CD4-positive, CD25-positive, alpha-beta regulatory T cell (primary cell): ENCODE measurements around the gene IFT88. TPM values are rescaled to one million over a fixed set of nuclear protein-coding genes. Genes with fewer than 3 reads are reported as not detected.

Experiments used
- ATAC-seq, 2 donors: fragments of 150-1000 bp; cut with Tn5 transposase; one replicate each; pipeline ENCODE4 v1.10.0; 2021; ENCODE audit warnings: low read depth in 2 of 2, moderate number of reproducible peaks in 2 of 2, moderate library complexity in 1 of 2
- DNase-seq, 3 donors: peaks; one replicate each; pipeline versions ENCODE4 v3.0.0 to v3.0.0-alpha.2; 2012 to 2022; ENCODE audit warnings: mixed read lengths in 1 of 3
- H3K27ac ChIP-seq: one replicate; pipeline ENCODE4 v1.7.0; 2013; ENCODE audit warnings: mild to moderate bottlenecking, low read length; ENCODE audit not compliant: insufficient read depth, poor library complexity, severe bottlenecking
- H3K27me3 ChIP-seq: one replicate; pipeline ENCODE4 v1.7.0; 2013; ENCODE audit warnings: low read length; ENCODE audit not compliant: control insufficient read depth, insufficient read depth
- H3K36me3 ChIP-seq: one replicate; pipeline ENCODE4 v1.7.0; 2013; ENCODE audit warnings: mild to moderate bottlenecking, low read length, moderate library complexity; ENCODE audit not compliant: control insufficient read depth, insufficient read depth
- H3K4me1 ChIP-seq: 2 replicates; pipeline ENCODE4 v1.7.0; 2013; ENCODE audit warnings: mild to moderate bottlenecking, low read length; ENCODE audit not compliant: insufficient read depth, control insufficient read depth, poor library complexity, severe bottlenecking
- H3K4me3 ChIP-seq: one replicate; pipeline ENCODE4 v1.7.0; 2013; ENCODE audit warnings: low read depth, mild to moderate bottlenecking, low read length, moderate library complexity
- H3K9me3 ChIP-seq, 2 experiments: 1 replicate in 1 of 2; 2 replicates in 1 of 2; pipeline ENCODE4 v1.7.0; 2013; ENCODE audit warnings: low read length in 2 of 2, mild to moderate bottlenecking in 1 of 2, moderate library complexity in 1 of 2; ENCODE audit not compliant: control insufficient read depth in 2 of 2
- H3K27ac Mint-ChIP-seq, 3 donors: one replicate each; pipeline ENCODE4 v1.8.0; 2020 to 2022; ENCODE audit warnings: mild to moderate bottlenecking in 3 of 3, mixed read lengths in 3 of 3, moderate library complexity in 2 of 3
- H3K27me3 Mint-ChIP-seq: one replicate; pipeline ENCODE4 v1.8.0; 2022; ENCODE audit warnings: mild to moderate bottlenecking, mixed read lengths
- H3K36me3 Mint-ChIP-seq: one replicate; pipeline ENCODE4 v1.8.0; 2020; ENCODE audit warnings: mixed read lengths
- H3K4me1 Mint-ChIP-seq, 4 donors: one replicate each; pipeline ENCODE4 v1.8.0; 2020 to 2022; ENCODE audit warnings: mixed read lengths in 4 of 4, mild to moderate bottlenecking in 1 of 4
- H3K4me3 Mint-ChIP-seq, 4 donors: one replicate each; pipeline ENCODE4 v1.8.0; 2020 to 2022; ENCODE audit warnings: mild to moderate bottlenecking in 4 of 4, mixed read lengths in 4 of 4, moderate library complexity in 3 of 4
- H3K9me3 Mint-ChIP-seq, 7 donors: one replicate each; pipeline ENCODE4 v1.8.0; 2020 to 2022; ENCODE audit warnings: mixed read lengths in 7 of 7, mild to moderate bottlenecking in 3 of 7, moderate library complexity in 2 of 7
- polyA plus RNA-seq, 4 donors: library from polyadenylated mRNA; unstranded; fragments of 300-500 nt; fragmentation: Illumina TruSeq; gene quantifications; one replicate each; pipeline ENCODE4 v1.2.3, GENCODE V29; 2021
- total RNA-seq: library from RNA; stranded (reverse); gene quantifications from one replicate; pipeline ENCODE4 v1.2.3, GENCODE V29; 2022

The IFT88 gene
- total and polyA plus RNA-seq, 5 donors from 2014 or later: 3.7 to 8.0 (median 5.9) TPM

DNA sequence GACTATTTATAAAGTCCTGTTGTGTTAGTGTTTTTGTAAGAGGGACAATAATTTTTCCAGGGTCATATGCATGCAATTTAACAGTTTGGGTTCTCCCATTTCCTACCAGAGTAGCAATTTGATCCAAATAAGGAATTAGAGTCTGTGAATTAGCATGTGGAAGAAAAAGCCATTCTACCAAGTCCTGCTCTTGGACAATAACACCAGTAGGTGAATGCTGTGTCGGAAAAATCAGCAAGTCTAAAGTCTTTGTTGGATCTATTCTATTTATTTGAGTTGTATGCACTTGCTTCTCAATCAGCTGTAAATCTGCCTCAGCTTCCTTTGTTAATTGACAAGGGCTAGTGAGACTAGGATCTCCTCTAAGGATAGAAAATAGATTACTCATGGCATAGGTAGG is 115.1 kb downstream of the IFT88 start:
- Mint-ChIP-seq H3K9me3 (no peaks in the 10 kb centered on the region), H3K4me3 (no peak overlapping the region), H3K36me3 (peaks cover 14% of the 10 kb centered on the region)

DNA sequence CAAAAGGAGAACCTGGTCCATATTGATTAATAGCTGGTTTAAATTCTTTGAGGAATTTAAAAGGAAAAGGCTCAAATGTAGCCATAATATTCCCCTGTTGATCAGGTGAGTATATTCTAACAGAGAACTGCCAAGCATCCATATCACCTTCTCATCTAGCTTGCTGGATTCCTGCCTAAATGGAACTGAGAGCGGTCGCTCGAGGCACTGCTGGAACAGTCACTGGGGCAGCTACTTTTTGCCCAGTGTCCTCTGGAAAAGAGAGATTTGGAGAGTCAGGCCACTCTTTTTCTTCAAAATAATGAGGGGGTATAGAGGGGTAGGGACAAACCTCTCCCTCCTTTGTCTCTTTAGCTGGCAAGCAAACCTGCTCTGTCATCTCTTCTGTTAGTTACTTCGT is 117.1 kb downstream of the IFT88 start:
- H3K36me3 Mint-ChIP-seq: peaks cover 18% of the 10 kb centered on the region

More for the DNA sequence above, 115.1 kb downstream of the IFT88 start:
- ATAC-seq (no peak), DNase-seq (no peak)
- no peak overlapping the region for H3K27ac Mint-ChIP-seq
- H3K4me1 Mint-ChIP-seq: no peaks in the 10 kb centered on the region
- Histone ChIP-seq H3K27ac (no peak overlapping the region), H3K36me3 (no peaks in the 10 kb centered on the region), H3K4me3 (no peak overlapping the region), H3K4me1 (no peaks in the 10 kb centered on the region), H3K9me3 (no peaks in the 10 kb centered on the region), H3K27me3 (no peaks in the 10 kb centered on the region)
- no peaks in the 10 kb centered on the region for H3K27me3 Mint-ChIP-seq

DNA sequence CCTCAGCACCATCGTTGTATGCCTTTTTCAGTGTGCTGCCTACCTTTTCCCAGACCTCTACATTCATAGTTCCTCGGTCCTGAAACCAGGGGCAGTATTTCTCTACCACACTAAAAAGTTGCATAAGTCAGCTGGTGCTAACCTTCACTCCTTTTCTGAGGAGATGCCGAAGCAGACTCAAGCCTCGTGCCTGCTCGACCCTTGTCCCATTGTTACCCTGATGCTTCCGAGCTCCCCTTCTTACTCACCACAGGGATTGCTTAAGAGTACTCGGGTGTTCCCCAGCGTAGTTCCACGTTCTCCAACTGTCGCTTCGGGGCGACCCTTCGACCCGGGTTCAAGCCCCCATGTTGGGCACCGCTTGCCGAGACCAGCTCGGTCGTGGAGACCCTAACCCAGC is 117.6 kb downstream of the IFT88 start:
- Mint-ChIP-seq H3K27me3 (no peaks in the 10 kb centered on the region), H3K4me3 (no peak overlapping the region), H3K36me3 (peaks cover 18% of the 10 kb centered on the region), H3K27ac (no peak overlapping the region), H3K4me1 (no peaks in the 10 kb centered on the region), H3K9me3 (no peaks in the 10 kb centered on the region)
- Histone ChIP-seq H3K27ac (no peak overlapping the region), H3K36me3 (no peaks in the 10 kb centered on the region), H3K27me3 (no peaks in the 10 kb centered on the region), H3K4me1 (no peaks in the 10 kb centered on the region), H3K4me3 (no peak overlapping the region), H3K9me3 (no peaks in the 10 kb centered on the region)
- ATAC-seq (no peak), DNase-seq (no peak)

More for the DNA sequence above, 117.1 kb downstream of the IFT88 start:
- Histone ChIP-seq H3K27me3 (no peaks in the 10 kb centered on the region), H3K4me1 (no peaks in the 10 kb centered on the region), H3K4me3 (no peak overlapping the region), H3K9me3 (no peaks in the 10 kb centered on the region), H3K36me3 (no peaks in the 10 kb centered on the region), H3K27ac (no peak overlapping the region)
- Mint-ChIP-seq H3K9me3 (no peaks in the 10 kb centered on the region), H3K4me3 (no peak overlapping the region), H3K27me3 (no peaks in the 10 kb centered on the region), H3K4me1 (no peaks in the 10 kb centered on the region), H3K27ac (no peak overlapping the region)
- no peak for ATAC-seq
- DNase-seq: no peak

DNA sequence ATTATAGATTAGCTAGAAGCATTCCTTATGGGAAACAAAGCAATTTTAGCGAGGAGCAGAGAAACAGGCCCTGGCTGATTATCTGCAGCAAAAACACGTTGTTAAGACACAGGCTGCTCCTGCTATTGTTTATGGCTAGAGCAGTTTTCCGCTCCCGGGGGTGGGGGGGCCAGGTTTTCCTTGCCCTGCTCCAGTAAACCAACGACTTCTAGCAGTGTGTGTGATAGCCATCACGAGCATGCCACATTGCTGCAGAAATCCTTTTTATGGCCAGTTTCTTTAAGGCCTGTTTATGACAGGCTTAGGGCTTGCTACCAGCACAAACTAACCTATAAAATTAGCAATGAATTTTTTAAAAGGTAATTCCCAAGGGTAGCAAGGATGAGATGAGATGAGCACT is 118.1 kb downstream of the IFT88 start:
- H3K4me1 Mint-ChIP-seq: no peaks in the 10 kb centered on the region
- no peaks in the 10 kb centered on the region for H3K4me1 ChIP-seq
- no peaks in the 10 kb centered on the region for H3K9me3 ChIP-seq
- no peak overlapping the region for H3K4me3 ChIP-seq
- no peaks in the 10 kb centered on the region for H3K9me3 Mint-ChIP-seq
- no peaks in the 10 kb centered on the region for H3K27me3 ChIP-seq
- ATAC-seq (no peak), DNase-seq (no peak)
- H3K4me3 Mint-ChIP-seq: no peak overlapping the region
- H3K36me3 ChIP-seq: no peaks in the 10 kb centered on the region
- no peaks in the 10 kb centered on the region for H3K27me3 Mint-ChIP-seq
- H3K27ac Mint-ChIP-seq: no peak overlapping the region
- H3K36me3 Mint-ChIP-seq: peaks cover 18% of the 10 kb centered on the region
- no peak overlapping the region for H3K27ac ChIP-seq

DNA sequence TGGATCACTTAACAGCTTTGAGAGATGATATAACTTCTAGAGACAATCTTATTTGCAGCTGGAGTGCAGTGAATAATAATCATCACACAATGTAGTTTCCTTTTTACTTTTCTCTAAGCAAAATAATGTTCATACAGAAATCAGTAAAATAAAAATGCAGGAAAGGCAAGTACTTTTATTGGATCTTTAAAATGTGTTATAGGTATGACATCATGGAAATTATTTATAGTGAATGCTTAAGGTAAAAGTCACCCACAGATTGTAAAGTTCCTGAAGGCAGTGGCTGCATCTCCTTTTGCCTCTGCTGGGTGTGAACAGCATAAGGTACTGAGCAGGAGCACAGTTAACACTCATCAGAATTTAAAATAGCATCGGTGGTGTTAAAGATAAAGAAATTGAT is 119.2 kb downstream of the IFT88 start:
- Histone ChIP-seq H3K4me3 (no peak overlapping the region), H3K4me1 (no peaks in the 10 kb centered on the region), H3K9me3 (no peaks in the 10 kb centered on the region), H3K27ac (no peak overlapping the region), H3K36me3 (no peaks in the 10 kb centered on the region), H3K27me3 (no peaks in the 10 kb centered on the region)
- no peak for ATAC-seq
- H3K36me3 Mint-ChIP-seq: peaks cover 10% of the 10 kb centered on the region
- H3K4me3 Mint-ChIP-seq: no peak overlapping the region
- H3K27me3 Mint-ChIP-seq: no peaks in the 10 kb centered on the region
- no peak overlapping the region for H3K27ac Mint-ChIP-seq
- no peaks in the 10 kb centered on the region for H3K4me1 Mint-ChIP-seq
- no peak for DNase-seq
- H3K9me3 Mint-ChIP-seq: no peaks in the 10 kb centered on the region

DNA sequence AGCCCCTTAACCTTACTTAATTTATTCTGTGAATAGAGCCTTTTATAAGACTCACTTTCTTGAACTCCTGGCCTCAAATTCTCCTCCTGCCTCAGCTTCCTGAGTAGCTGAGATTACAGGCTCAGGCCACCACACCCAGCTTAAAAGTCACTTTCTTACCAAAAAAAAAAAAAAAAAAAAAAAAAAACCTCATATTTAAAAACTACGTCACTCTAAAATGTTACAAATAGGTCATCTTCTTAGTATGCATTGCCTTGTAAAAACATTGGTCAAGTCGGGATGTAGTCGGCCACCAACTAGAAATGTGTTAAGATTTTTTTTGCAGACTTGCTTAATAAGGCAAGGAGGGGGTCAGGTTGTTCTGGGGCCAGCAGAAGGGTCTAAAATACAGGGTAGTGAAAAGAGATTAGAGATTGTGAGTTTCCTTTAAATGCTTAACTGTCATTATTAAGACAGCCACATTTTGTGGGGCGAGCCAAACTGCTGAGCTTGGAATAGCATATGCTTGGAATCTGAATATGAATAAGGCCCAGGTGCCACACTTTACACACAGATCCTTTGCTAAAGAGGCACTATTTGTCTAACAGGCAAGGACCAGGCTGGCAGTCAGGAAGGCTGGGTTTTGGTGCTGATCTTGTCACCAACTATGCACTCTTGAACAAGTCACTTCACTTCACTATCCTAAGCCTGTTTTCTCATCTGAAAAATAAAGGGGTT is 120.1 kb downstream of the IFT88 start:
- H3K4me3 Mint-ChIP-seq: no peak overlapping the region
- DNase-seq: no peak
- no peaks in the 10 kb centered on the region for H3K4me1 Mint-ChIP-seq
- no peaks in the 10 kb centered on the region for H3K9me3 ChIP-seq
- H3K27ac Mint-ChIP-seq: no peak overlapping the region
- H3K4me3 ChIP-seq: no peak overlapping the region
- peaks cover 10% of the 10 kb centered on the region for H3K36me3 Mint-ChIP-seq
- H3K27me3 Mint-ChIP-seq: no peaks in the 10 kb centered on the region
- no peak for ATAC-seq
- H3K4me1 ChIP-seq: no peaks in the 10 kb centered on the region
- no peaks in the 10 kb centered on the region for H3K27me3 ChIP-seq
- H3K9me3 Mint-ChIP-seq: no peaks in the 10 kb centered on the region
- no peak overlapping the region for H3K27ac ChIP-seq
- H3K36me3 ChIP-seq: no peaks in the 10 kb centered on the region

DNA sequence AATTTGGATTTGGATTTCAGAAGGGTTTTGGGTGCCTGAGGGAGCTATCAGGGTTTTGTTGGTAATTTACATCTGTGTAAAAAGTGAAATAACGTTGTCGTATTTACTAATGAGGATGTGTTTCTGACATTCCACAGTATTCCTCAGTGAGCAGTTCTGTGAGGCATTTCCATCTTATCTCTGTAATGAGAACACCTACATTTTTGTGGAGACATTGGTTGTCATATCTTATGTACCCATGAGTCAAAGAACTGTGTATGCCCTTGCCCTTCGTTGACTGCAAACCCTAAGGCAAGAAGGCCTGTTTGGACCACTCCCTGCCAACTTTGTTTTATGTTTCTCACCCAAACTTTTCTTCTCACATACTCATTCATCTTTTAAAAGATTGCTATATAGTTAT is 122.3 kb downstream of the IFT88 start:
- H3K27ac Mint-ChIP-seq: no peak overlapping the region
- peaks cover 8% of the 10 kb centered on the region for H3K36me3 Mint-ChIP-seq
- no peaks in the 10 kb centered on the region for H3K9me3 Mint-ChIP-seq

DNA sequence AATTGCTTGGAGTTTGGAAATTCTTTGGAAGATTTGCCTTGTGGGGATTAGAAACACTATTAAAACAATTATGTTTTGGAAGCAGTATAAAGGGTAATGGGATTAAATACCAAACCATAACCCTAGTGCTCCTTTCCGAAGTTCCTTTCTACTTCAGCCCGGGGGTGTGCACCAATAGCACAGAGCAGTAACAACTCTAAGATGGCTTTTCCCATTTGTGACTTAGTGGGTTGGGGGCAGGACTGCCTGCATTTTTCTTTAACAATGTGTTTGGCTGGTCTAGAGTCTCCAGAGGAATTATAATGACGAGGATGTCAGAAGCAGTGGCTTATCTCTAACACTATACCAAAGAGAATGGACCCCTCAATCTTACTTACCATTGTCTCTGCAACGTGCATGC is 124.7 kb downstream of the IFT88 start:
- Histone ChIP-seq H3K4me3 (no peak overlapping the region), H3K9me3 (no peaks in the 10 kb centered on the region), H3K4me1 (no peaks in the 10 kb centered on the region), H3K27ac (no peak overlapping the region), H3K27me3 (peaks cover 3% of the 10 kb centered on the region), H3K36me3 (no peaks in the 10 kb centered on the region)
- H3K9me3 Mint-ChIP-seq: no peaks in the 10 kb centered on the region
- no peaks in the 10 kb centered on the region for H3K4me1 Mint-ChIP-seq
- peaks cover 4% of the 10 kb centered on the region for H3K36me3 Mint-ChIP-seq
- ATAC-seq: no peak
- H3K27me3 Mint-ChIP-seq: peaks cover 17% of the 10 kb centered on the region
- no peak overlapping the region for H3K27ac Mint-ChIP-seq
- H3K4me3 Mint-ChIP-seq: no peak overlapping the region
- no peak for DNase-seq

More for the DNA sequence above, 122.3 kb downstream of the IFT88 start:
- Histone ChIP-seq H3K9me3 (no peaks in the 10 kb centered on the region), H3K4me3 (no peak overlapping the region), H3K4me1 (no peaks in the 10 kb centered on the region), H3K36me3 (no peaks in the 10 kb centered on the region), H3K27me3 (no peaks in the 10 kb centered on the region), H3K27ac (no peak overlapping the region)
- no peak overlapping the region for H3K4me3 Mint-ChIP-seq
- DNase-seq: no peak
- ATAC-seq: no peak
- H3K4me1 Mint-ChIP-seq: no peaks in the 10 kb centered on the region
- H3K27me3 Mint-ChIP-seq: no peaks in the 10 kb centered on the region
